SJSA1 (cell line): ENCODE data around the gene ANKIB1. TPM values are rescaled to one million over a fixed set of nuclear protein-coding genes. Genes with fewer than 3 reads are reported as not detected.

Experiments used
- DNase-seq, 2 experiments: peaks; one replicate each; pipeline ENCODE4 v3.0.0-alpha.2; 2015 to 2020; ENCODE audit warnings: low spot score in 2 of 2, low read depth in 1 of 2
- H3K27ac ChIP-seq: fragments of 250-450 bp; sonication (Bioruptor Pico); 2 replicates; pipeline ENCODE4 v1.5.1; 2020; ENCODE audit warnings: mild to moderate bottlenecking, moderate library complexity
- H3K27me3 ChIP-seq: fragments of 250-450 bp; sonication (Bioruptor Pico); replicated peaks from 2 replicates; pipeline ENCODE4 v1.5.1; 2020; ENCODE audit warnings: mild to moderate bottlenecking, moderate library complexity
- H3K36me3 ChIP-seq: fragments of 250-450 bp; sonication (Bioruptor Pico); 2 replicates; pipeline ENCODE4 v1.5.1; 2020; ENCODE audit warnings: mild to moderate bottlenecking
- H3K4me1 ChIP-seq: fragments of 250-450 bp; sonication (Bioruptor Pico); replicated peaks from 2 replicates; pipeline ENCODE4 v1.6.1; 2021; ENCODE audit warnings: mild to moderate bottlenecking
- H3K4me3 ChIP-seq: fragments of 250-450 bp; sonication (Bioruptor Pico); 2 replicates; pipeline ENCODE4 v1.5.1; 2020; ENCODE audit warnings: mild to moderate bottlenecking
- H3K9me3 ChIP-seq: fragments of 250-450 bp; sonication (Bioruptor Pico); replicated peaks from 2 replicates; pipeline ENCODE4 v1.5.1; 2020; ENCODE audit warnings: mild to moderate bottlenecking
- total RNA-seq: library from RNA; depleted of rRNA; stranded (reverse); fragments of >200 nt; shearing (Covaris generic); gene quantifications from 2 replicates; pipeline ENCODE4 v1.2.3, GENCODE V29; 2014

The ANKIB1 gene
- total RNA-seq, 1 experiment from 2014 or later = 34.7 TPM

GRCh38 chr7:92325173-92325572 lies 79.4 kb downstream of the ANKIB1 start:
- no peaks in the 10 kb centered on the region for H3K9me3 ChIP-seq
- H3K27me3 ChIP-seq = no peaks in the 10 kb centered on the region; the same call in 1 of the 2 replicates
- no peak for DNase-seq
- no peak overlapping the region for H3K27ac ChIP-seq
- H3K4me3 ChIP-seq = no peak overlapping the region
- H3K4me1 ChIP-seq = no peaks in the 10 kb centered on the region
- H3K36me3 ChIP-seq = peaks cover 3% of the 10 kb centered on the region; the same call in 1 of the 2 replicates

GRCh38 chr7:92325858-92326257 lies 80.1 kb downstream of the ANKIB1 start:
- Histone ChIP-seq H3K9me3 (no peaks in the 10 kb centered on the region), H3K36me3 (peaks cover 3% of the 10 kb centered on the region; the same call in 1 of the 2 replicates), H3K27me3 (no peaks in the 10 kb centered on the region; the same call in 1 of the 2 replicates), H3K27ac (no peak overlapping the region), H3K4me3 (no peak overlapping the region), H3K4me1 (no peaks in the 10 kb centered on the region)
- no peak for DNase-seq

GRCh38 chr7:92330835-92331438 lies 85.2 kb downstream of the ANKIB1 start:
- no peaks in the 10 kb centered on the region for H3K4me1 ChIP-seq
- no peak overlapping the region for H3K4me3 ChIP-seq

GRCh38 chr7:92331508-92331907 lies 85.7 kb downstream of the ANKIB1 start:
- no peak overlapping the region for H3K27ac ChIP-seq
- H3K4me1 ChIP-seq = no peaks in the 10 kb centered on the region
- no peaks in the 10 kb centered on the region for H3K9me3 ChIP-seq
- no peak for DNase-seq
- H3K27me3 ChIP-seq = no peaks in the 10 kb centered on the region; the same call in 1 of the 2 replicates
- H3K36me3 ChIP-seq = peaks cover 3% of the 10 kb centered on the region; the same call in 1 of the 2 replicates
- H3K4me3 ChIP-seq = no peak overlapping the region

More at GRCh38 chr7:92330835-92331438, 85.2 kb downstream of the ANKIB1 start:
- peaks cover 3% of the 10 kb centered on the region; the same call in 1 of the 2 replicates for H3K36me3 ChIP-seq
- DNase-seq = no peak
- H3K27ac ChIP-seq = no peak overlapping the region
- no peaks in the 10 kb centered on the region for H3K9me3 ChIP-seq
- H3K27me3 ChIP-seq = no peaks in the 10 kb centered on the region; the same call in 1 of the 2 replicates

GRCh38 chr7:92332782-92333181 lies 87.0 kb downstream of the ANKIB1 start:
- Histone ChIP-seq H3K27me3 (no peaks in the 10 kb centered on the region), H3K36me3 (no peaks in the 10 kb centered on the region; the same call in 1 of the 2 replicates), H3K4me1 (no peaks in the 10 kb centered on the region), H3K4me3 (no peak overlapping the region), H3K9me3 (no peaks in the 10 kb centered on the region), H3K27ac (no peak overlapping the region)
- no peak for DNase-seq

GRCh38 chr7:92333866-92334265 lies 88.1 kb downstream of the ANKIB1 start:
- H3K9me3 ChIP-seq = no peaks in the 10 kb centered on the region
- H3K27me3 ChIP-seq = no peaks in the 10 kb centered on the region
- DNase-seq = no peak
- no peak overlapping the region for H3K27ac ChIP-seq
- H3K4me3 ChIP-seq = no peak overlapping the region
- H3K4me1 ChIP-seq = no peaks in the 10 kb centered on the region
- no peaks in the 10 kb centered on the region; the same call in 1 of the 2 replicates for H3K36me3 ChIP-seq

GRCh38 chr7:92335574-92335973 lies 89.8 kb downstream of the ANKIB1 start:
- no peaks in the 10 kb centered on the region for H3K27me3 ChIP-seq
- no peak overlapping the region for H3K27ac ChIP-seq
- no peaks in the 10 kb centered on the region for H3K4me1 ChIP-seq
- no peak overlapping the region for H3K4me3 ChIP-seq
- no peak for DNase-seq
- H3K36me3 ChIP-seq = no peaks in the 10 kb centered on the region; the same call in 1 of the 2 replicates
- H3K9me3 ChIP-seq = no peaks in the 10 kb centered on the region

GRCh38 chr7:92336662-92337340 lies 91.0 kb downstream of the ANKIB1 start:
- H3K27me3 ChIP-seq = no peaks in the 10 kb centered on the region
- H3K4me1 ChIP-seq = no peaks in the 10 kb centered on the region
- H3K27ac ChIP-seq = no peak overlapping the region
- no peaks in the 10 kb centered on the region; the same call in 1 of the 2 replicates for H3K36me3 ChIP-seq
- no peak overlapping the region for H3K4me3 ChIP-seq
- no peak for DNase-seq
- no peaks in the 10 kb centered on the region for H3K9me3 ChIP-seq

- Histone ChIP-seq H3K36me3 (no peaks in the 10 kb centered on the region; the same call in 1 of the 2 replicates), H3K4me3 (no peak overlapping the region)
Measured at GRCh38 chr7:92340016-92340415, 94.2 kb downstream of the ANKIB1 start.

GRCh38 chr7:92343714-92344113 lies 97.9 kb downstream of the ANKIB1 start:
- Histone ChIP-seq H3K4me3 (no peak overlapping the region), H3K4me1 (no peaks in the 10 kb centered on the region), H3K36me3 (peaks cover 8% of the 10 kb centered on the region; the same call in 1 of the 2 replicates), H3K9me3 (no peaks in the 10 kb centered on the region), H3K27ac (no peak overlapping the region), H3K27me3 (no peaks in the 10 kb centered on the region)
- DNase-seq = no peak

More at GRCh38 chr7:92340016-92340415, 94.2 kb downstream of the ANKIB1 start:
- no peaks in the 10 kb centered on the region for H3K4me1 ChIP-seq
- H3K9me3 ChIP-seq = no peaks in the 10 kb centered on the region
- no peak for DNase-seq
- no peaks in the 10 kb centered on the region for H3K27me3 ChIP-seq
- H3K27ac ChIP-seq = no peak overlapping the region

- Histone ChIP-seq H3K4me1 (no peaks in the 10 kb centered on the region), H3K27ac (no peak overlapping the region), H3K4me3 (no peak overlapping the region), H3K9me3 (no peaks in the 10 kb centered on the region), H3K36me3 (peaks cover 49% of the 10 kb centered on the region), H3K27me3 (no peaks in the 10 kb centered on the region)
- no peak for DNase-seq
Measured at GRCh38 chr7:92352009-92352408, 106.2 kb downstream of the ANKIB1 start.

- H3K9me3 ChIP-seq = no peaks in the 10 kb centered on the region
- peaks cover 42% of the 10 kb centered on the region for H3K36me3 ChIP-seq
- DNase-seq = no peak
- H3K27me3 ChIP-seq = no peaks in the 10 kb centered on the region
- no peak overlapping the region for H3K27ac ChIP-seq
- H3K4me1 ChIP-seq = no peaks in the 10 kb centered on the region
- no peak overlapping the region for H3K4me3 ChIP-seq
Measured at GRCh38 chr7:92354214-92354613, 108.4 kb downstream of the ANKIB1 start.

- Histone ChIP-seq H3K27me3 (no peaks in the 10 kb centered on the region), H3K27ac (no peak overlapping the region), H3K4me3 (no peak overlapping the region), H3K9me3 (no peaks in the 10 kb centered on the region), H3K36me3 (peaks cover 35% of the 10 kb centered on the region), H3K4me1 (no peaks in the 10 kb centered on the region)
- no peak for DNase-seq
Measured at GRCh38 chr7:92356406-92356805, 110.6 kb downstream of the ANKIB1 start.

- no peak for DNase-seq
- H3K4me3 ChIP-seq = no peak overlapping the region
- no peaks in the 10 kb centered on the region for H3K4me1 ChIP-seq
- H3K9me3 ChIP-seq = no peaks in the 10 kb centered on the region
- no peaks in the 10 kb centered on the region for H3K27me3 ChIP-seq
- no peak overlapping the region for H3K27ac ChIP-seq
- peaks cover 40% of the 10 kb centered on the region for H3K36me3 ChIP-seq
Measured at GRCh38 chr7:92357260-92357659, 111.5 kb downstream of the ANKIB1 start.
